PFSK-1 (cell line): ENCODE measurements around the gene TCEA2.

Source experiments
- POLR2AphosphoS5 ChIP-seq: IDR thresholded peaks from 2 replicates; pipeline ENCODE4 v1.6.1; 2012; ENCODE audit warnings: low read depth, mild to moderate bottlenecking, control low read depth, low read length, moderate library complexity
- TAF1 ChIP-seq: IDR thresholded peaks from 2 replicates; pipeline ENCODE4 v1.6.1; 2012; ENCODE audit warnings: low read length, control low read depth, borderline replicate concordance; ENCODE audit not compliant: insufficient read depth
- TF ChIP-seq, protein P1 (sequence below), 2 experiments: IDR thresholded peaks; 2 replicates each; pipeline versions ENCODE4 v1.6.1 to v1.8.0; 2011 to 2012; ENCODE audit warnings: low read depth in 2 of 2, low read length in 2 of 2, control low read depth in 1 of 2, inconsistent platforms in 1 of 2, mild to moderate bottlenecking in 1 of 2, moderate library complexity in 1 of 2; ENCODE audit not compliant: insufficient read depth in 1 of 2

DNA sequence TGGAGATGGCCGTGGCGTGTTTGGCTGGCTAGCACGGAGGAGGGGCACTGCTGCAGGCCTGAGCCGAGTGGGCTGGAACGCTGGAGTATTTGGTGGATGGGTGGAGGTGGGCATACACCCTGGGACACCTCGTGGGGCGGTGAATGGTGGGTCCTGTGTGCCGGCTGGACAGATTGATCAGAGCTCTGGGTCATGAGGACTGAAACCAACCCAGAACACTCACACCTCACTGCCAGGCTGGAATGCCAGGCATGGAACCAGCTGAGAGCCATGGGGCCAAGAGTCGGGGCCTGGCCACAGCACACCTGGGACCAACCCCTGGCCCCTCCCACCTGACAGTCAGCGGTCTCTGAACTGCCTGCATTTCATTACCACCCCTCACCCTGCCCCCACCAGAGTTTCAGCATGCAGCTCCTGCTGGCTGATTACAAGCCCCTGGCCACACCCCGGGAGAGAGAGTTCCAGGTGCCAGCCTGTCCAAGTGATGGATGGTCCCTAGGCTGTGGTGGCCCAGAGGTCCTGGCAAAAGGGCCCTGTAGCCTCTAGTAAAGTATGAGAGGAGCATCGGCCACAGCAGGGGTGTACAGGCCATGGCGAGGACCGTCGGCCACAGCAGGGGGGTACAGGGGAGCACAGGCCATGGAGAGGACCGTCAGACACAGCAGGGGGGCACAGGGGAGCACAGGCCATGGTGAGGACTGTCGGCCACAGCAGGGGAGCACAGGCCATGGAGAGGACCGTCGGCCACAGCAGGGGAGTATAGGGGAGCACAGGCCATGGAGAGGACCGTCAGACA is 41.1 kb downstream of the TCEA2 start:
- TF ChIP-seq POLR2AphosphoS5 (no peak), TAF1 (no peak)
- TF ChIP-seq, protein P1, sequence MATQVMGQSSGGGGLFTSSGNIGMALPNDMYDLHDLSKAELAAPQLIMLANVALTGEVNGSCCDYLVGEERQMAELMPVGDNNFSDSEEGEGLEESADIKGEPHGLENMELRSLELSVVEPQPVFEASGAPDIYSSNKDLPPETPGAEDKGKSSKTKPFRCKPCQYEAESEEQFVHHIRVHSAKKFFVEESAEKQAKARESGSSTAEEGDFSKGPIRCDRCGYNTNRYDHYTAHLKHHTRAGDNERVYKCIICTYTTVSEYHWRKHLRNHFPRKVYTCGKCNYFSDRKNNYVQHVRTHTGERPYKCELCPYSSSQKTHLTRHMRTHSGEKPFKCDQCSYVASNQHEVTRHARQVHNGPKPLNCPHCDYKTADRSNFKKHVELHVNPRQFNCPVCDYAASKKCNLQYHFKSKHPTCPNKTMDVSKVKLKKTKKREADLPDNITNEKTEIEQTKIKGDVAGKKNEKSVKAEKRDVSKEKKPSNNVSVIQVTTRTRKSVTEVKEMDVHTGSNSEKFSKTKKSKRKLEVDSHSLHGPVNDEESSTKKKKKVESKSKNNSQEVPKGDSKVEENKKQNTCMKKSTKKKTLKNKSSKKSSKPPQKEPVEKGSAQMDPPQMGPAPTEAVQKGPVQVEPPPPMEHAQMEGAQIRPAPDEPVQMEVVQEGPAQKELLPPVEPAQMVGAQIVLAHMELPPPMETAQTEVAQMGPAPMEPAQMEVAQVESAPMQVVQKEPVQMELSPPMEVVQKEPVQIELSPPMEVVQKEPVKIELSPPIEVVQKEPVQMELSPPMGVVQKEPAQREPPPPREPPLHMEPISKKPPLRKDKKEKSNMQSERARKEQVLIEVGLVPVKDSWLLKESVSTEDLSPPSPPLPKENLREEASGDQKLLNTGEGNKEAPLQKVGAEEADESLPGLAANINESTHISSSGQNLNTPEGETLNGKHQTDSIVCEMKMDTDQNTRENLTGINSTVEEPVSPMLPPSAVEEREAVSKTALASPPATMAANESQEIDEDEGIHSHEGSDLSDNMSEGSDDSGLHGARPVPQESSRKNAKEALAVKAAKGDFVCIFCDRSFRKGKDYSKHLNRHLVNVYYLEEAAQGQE (IDR thresholded peaks at IDR 0.05; ENCODE audit: insufficient read depth in 1 of 2, low read depth in 2 of 2, low read length in 2 of 2): no peak
